ENCODE results near the gene CATSPER1.

Gene CATSPER1

DNA sequence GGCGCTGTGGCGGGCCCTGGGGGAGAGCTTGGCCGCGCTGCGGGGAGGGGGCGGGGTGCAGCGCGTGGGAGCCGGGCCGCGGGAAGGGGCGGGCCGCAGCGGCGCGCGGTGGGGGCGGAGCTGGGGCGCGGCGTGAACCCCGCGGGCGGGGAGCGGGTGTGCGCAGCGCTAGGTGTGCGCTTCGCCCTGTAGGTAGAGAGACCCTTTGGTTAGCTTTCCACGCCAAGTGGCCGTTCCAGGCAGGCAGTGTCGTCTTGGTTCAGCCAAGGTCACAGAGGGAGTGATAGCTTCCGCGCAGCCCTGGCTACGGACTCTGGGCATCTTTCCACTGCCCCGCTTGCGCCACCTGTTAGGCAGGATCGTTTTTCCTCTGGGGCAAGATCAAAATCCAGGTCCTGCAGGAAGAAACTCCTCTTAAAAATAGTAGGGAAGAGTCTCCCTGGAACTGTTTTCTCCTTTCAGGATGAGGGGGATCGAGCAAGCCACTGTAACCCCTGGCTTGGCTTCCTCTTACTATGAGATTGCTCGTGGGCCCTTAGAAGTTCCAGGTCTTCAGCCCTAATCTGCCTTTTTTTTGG is 23.5 kb downstream of the CATSPER1 start:
- DNase-seq = peak in 1 of 2 experiments; percentile 74

DNA sequence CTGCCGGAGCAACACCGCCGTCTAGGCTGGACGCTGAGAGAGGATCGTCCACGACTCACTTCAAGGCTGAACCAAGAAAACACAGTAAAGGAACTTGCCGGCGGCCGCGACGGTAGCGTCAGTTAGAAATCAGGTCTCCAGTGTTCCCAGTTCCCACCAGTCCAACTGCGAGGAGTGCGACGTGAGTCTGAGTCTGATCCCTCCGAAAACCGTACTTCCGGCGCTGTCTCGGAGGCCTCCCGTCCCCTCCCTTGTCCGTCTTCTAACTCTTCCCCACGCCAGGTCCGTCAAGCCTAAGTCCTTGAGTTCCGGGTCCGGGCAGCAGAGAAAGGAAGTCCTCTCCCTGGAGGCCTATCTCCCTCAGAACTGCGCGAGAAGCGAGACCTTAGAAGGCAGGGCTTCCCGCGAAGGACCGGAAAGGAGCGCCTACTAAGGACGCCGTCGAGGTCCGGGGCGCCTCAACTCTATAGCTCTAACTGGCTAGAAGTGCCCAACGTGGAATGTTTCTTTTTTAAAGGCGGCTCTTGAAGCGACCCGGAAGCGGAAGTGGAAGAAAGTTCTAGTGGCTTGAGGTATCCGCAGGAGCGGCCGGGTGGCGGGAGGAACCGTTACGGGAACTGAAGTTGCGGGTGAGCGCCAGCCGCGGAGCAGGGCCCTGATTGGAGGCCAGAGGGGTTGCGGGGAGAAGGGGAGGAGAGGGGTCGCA is 24.2 kb downstream of the CATSPER1 start, which contains the start of the genes BANF1 and EIF1AD:
Gene BANF1, plus strand, starts transcription at position 562 of the 706 bp plus-strand sequence. CDS start 748 bp downstream, outside the sequence.
Gene EIF1AD, minus strand, starts transcription at position 216 of the 706 bp plus-strand sequence. CDS start 1,768 bp downstream, outside the sequence.
- DNase-seq = peak; percentile 81 to 91

DNA sequence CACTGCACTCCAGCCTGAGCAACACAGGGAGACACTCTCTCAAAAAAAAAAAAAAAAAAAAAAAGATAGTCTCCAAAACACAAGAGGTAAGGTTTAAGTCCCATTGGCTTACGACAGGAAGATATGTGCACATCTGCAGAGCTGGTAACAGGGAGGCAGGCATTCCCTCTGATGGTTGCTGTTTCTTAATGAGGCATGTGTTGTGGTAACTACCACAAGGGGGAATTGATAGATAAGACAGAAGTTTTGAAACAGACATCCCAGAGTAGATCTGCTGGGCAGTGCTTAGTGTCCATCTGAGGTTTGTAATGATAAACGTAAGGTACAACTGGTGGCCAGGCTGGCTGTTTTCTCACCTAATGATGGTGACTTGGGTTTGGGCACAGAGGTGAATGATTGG is 29.0 kb downstream of the CATSPER1 start:
- no peak for DNase-seq

DNA sequence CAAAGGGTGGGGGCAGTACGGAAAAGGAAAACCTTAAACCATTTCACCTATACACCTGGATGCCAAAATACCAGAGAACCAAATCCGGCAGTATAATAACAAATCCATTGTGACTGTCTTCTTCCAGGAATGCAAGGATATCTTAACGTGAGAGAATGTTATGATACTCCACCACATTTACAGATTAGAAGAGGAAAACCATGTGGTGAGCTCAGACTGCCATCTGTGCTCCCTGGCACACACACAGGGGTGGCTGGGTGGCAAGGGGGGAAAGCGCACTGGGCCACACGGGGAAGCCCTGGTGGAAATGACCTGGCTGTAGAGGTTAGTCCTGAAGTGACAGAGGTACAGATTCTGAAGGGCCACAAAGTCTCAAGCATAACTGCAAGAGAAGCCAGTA is 34.2 kb downstream of the CATSPER1 start:
- no peak for DNase-seq

DNA sequence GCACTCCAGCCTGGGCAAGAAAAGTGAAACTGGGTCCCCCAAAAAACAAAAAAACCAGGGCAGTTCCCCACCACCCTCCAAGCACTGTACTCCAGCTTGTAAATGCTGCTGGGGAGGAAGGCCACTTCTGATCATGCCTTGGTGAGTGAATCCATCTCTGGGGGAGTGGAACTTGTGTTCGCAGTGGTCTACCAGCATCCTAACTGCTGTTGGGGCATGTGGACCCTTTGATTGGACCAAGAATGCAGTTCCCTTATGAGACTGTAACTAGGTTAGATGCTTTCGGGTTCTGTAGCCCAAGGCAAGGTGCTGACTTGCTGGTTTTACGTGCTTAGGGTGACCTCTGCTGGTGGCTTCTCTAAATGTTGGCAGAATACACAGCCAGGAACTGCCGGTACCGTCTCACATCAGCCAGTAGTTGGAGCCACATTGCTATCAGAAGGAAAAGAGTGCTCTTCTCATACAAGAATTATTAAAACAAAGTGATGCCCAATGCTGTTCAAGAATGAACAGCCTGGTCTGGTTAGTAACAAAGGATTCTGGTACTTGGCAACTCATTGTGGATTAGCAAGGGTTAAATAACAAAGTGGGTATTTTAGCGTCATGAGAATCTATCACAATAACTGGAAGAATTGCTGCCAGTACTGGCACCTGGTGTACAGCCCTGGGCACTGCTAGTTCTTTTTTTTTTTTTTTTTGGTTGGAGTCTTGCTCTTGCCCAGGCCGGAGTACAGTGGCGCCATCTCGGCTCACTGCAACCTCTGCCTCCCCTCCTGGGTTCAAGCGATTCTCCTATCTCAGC is 37.3 kb downstream of the CATSPER1 start:
- DNase-seq = peak; percentile 81 to 89

DNA sequence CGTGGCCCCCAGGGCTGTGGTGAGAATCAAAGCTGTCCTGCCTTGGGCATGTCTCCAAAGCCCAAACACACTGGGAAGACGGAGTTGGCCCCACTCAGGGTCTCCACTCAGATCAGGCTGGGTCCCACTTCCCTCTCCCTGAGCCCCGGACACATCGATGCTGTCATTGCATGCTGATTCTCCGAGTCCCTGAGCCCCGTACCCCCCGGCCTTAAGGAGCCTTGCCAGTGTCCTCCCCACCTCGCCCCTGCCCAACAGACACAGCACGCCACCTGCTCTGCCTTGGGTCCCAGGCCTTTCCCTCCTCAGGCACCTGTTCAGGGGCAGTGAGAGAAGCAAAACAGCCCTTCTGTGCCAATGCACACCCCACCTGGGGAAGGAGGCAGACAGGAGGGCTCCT is 38.9 kb downstream of the CATSPER1 start:
- DNase-seq = no peak

DNA sequence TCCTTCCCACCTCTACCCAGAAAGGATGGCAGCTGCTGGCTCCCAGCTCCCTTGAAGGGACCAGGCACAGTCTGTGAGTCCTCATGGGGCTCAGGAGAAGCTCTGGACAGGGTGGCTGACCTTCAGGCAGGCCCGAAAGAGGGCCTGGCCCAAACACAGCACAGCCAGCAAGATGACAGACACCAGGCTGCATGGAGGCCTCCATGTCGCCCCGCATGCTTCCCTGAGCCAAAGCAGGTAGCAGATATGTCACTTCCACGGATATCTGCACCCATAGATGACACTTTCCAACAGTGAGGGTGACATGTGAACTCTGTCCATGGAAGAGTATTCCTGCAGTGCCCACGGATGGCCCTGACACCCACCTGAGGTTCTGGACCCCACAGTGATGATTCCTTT is 42.7 kb downstream of the CATSPER1 start:
- no peak for DNase-seq

DNA sequence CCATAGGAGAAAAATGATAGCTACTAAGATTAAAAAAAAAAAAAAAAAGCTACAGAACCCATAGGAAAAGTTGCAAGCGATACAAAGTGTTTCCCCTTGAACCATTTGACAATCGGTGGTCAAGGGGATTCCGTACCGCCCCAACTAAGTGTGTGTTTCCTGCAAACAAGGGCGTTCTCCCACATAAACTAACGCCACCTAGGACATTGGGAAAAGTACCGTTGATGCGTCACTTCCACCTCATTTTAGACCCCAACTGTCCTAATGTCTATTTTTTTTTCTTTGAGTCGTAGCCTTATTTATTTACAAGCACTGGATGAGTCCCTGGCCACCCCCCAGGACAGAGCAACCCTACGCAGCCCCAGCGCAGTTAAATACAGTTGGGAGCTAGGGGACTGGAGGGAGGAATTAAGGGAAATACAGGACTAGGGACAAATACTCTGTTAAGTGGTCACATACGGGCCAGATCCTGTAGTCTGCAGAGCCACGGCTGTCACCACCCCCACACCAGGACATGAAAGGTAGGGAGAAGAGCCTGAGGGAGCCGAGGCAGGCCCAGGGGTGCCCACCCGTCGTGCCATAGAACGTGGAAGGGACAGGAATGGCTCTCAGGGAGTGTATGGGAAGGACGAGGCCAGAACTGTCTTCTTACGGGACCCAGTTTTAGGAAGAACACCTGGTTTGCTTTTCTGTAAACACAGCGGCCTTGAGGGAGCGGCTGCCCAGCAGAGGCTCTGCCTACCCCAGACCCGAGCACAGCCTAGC is 43.3 kb downstream of the CATSPER1 start:
- no peak for DNase-seq

DNA sequence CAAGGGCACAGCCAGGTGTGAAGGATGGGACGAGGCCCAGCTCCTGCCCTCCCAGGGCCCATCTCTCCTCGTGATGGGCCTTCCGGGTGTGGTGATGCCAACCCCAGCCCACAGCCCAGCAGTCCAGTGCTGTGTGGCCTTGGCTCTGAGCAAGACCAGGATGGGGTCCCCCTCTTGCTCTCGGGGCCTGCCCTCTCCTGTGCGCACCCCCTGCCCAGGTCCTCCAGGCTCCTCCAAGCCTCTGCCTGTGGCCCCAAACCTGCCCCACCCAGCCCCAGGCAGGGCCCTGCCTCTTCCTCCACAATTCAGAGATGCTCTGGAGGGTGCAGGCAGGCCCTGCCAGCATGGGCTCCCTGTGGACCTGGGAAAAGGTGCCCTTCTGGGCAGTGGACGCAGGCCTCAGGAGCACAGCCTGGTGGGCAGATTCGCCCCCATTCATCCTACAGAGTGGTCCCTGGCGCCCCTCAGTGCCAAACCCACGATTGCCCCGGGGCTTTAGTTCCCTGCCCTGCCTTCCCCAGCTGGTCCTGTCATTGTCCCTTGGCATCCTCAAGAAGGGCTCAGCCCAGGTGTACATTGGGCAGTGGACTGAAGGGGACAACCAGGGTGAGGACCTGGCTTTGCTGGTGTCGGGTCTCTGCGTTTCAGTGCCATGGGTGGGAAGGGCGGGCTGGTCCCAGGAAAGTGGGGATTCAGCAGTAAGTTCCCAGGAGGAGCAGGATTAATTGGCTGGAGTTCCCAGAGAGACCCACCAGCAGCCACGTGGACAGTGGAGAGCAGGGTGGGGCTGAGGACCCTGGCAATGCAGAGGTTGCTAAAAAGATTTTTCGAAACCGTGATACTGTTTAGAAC is 44.1 kb downstream of the CATSPER1 start:
- DNase-seq = no peak

DNA sequence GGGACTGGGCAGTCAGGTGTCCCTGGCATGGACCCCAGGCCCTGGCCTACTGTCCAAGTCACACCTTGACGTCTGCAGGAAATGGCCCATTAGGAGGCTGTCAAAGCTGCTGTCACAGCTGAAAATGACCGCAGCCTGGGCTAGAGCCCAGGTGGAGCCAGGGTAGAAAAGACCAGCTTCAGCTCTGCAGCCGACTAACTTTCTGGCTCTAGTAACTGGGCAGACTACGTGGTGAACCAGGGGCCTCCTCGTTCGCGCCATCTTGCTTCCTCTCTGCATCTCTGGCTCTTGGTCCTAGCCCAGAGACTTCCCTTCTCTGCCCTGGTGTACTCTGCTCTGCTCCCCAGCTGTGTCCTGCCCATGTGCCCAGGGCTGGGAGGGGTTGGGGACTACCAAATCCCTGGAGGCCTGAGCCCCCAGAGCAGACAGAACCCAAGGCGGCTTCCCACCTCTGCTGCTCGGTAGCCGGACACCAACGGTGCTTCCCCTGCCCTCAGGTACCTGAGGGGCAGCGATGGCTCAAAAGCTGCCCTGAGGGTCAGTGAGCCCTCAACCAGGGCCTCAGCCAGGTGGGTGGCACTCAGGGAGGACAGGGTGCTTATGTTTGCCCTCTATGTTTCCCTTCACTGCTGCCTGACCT is 45.1 kb downstream of the CATSPER1 start:
- DNase-seq = no peak

DNA sequence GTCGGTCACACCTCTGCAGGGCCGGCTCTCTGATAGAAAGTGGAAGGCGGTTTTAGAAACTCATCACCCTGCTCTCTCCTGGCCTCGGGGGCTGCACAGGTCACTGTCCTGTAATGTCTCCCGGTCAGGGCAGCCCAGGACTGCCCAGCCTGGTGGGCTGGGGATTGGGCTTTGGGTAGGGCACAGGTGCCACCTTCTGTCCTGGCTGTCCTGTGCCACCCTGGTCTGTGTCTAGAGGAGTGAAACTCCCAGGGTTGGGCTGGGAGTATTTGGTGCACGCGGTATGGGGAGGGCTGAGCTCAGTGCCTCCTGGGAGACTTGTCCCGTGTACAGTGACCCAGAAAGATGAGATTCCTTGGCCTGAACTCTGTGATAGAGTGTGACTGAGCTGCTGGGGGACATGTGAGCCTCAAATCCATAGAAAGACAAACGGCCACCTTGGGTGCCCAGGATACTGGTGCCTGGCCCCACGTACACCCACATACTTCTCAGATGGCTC is 47.0 kb downstream of the CATSPER1 start:
- no peak for DNase-seq

DNA sequence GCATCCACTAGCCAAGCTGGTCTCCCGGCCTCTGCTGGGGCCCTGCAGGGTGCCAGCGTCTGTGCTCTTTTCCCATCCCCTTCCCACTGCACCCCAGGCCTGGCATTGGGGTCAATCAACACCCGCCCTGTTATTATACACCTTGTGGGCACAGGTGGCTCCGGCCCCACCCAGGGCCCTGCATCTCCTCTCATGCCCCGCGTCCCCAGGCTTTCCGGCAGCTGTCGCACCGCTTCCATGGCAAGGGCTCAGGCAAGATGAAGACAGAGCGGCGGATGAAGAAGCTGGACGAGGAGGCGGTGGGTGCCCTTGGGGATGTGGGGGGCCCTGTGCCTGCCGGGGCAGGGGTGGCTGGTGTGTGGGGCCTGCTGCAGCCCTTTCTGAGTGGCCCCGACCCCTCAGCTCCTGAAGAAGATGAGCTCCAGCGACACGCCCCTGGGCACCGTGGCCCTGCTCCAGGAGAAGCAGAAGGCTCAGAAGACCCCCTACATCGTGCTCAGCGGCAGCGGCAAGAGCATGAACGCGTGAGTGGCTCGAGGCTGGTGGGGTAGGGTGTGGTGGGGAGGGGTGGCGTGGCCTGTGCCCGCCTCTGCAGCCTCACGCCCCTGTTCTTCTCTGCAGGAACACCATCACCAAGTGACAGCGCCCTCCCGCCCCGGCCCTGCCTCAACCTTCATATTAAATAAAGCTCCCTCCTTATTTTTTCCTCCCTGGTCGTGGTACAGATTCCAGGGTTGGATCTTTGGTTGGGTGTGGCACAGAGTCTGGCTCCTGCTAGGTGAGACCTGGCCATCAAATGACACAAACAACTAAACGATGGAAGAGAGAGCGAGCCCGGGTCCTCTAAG is 47.7 kb downstream of the CATSPER1 start:
- no peak for DNase-seq

DNA sequence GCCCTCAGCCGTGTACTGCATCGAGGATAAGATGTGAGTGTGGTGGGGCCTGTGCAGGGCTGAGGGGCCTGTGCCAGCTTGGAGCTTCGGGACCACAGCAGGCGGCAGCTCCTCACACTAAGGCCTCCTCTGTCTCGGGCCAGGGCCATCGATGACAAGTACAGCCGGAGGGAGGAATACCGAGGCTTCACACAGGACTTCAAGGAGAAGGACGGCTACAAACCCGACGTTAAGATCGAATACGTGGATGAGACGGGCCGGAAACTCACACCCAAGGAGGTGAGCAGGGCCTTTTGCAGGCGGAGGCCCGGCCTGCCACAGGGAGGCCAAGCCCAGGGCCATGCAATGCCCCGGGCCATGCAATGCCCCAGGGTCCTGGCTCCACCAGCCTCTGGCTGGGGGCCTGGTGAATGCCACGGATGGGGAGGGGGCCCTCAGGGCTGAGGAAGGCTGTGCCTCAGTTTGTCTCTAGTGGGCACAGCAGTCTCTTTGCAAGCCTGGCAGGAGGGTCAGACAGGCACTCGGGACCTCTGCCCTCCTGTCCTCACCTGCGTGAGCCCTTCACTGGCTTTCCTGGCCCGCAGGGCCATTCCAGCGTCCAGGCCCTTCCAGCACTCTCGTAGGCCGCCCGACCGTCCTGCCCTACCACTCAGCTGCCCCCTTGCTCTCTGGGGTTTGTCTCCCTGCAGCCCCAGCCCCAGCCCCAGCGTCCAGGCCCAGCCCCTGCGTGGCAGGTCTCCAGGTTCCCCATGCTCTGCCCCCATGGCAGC is 48.5 kb downstream of the CATSPER1 start:
- no peak for DNase-seq

DNA sequence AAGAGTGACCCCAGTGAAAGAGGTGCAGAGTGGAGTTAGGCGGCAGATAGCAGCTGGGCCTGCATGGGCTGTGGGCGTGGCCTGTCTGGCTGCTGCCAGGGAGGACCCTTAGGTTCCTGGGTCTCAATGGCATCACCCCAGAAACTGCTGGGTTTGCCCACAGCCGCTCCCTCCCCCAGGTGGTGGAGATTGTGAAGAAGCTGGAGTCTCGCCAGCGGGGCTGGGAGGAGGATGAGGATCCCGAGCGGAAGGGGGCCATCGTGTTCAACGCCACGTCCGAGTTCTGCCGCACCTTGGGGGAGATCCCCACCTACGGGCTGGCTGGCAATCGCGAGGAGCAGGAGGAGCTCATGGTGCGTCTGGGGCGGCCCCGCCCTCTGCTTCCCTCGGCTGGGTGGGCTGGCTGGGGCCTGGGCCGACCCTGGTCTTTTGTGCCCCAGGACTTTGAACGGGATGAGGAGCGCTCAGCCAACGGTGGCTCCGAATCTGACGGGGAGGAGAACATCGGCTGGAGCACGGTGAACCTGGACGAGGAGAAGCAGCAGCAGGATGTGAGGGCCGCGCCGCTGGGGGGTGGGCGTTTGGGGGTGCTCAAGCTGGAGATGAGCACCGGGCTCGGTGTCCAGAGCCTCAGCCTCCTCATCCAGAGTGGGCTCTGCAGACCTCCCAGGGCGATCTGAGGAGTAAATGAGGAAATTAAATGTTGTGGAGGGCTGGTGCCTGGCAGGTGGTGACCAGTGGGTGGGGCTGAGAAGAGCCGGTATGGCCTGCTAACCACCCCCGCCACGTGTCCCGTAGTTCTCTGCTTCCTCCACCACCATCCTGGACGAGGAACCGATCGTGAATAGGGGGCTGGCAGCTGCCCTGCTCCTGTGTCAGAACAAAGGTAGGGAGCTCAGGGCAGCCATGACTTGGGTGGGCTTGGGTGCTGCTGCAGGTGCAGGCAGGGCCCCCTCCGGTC is 49.8 kb downstream of the CATSPER1 start:
- no peak for DNase-seq

DNA sequence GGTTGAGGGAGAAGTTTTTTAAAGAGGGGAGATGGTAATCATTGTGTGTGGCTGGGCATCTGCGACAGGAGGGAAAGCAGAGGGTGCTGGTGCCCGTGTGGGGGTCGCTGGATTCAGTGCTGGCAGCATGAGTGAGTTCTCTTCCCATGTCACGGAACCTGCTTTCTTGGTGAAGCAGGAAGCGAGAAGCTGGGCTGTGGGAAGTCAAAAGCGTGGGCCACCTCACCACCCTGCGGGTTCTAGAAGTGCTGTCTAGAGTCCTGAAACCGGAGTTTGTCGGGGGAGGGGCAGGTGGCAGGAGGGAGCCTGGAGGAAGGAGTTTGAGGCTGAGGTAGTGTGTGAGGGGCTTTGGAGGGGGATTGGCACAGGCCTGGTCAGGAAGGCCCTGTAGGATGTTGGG is 50.5 kb downstream of the CATSPER1 start:
- DNase-seq = no peak

DNA sequence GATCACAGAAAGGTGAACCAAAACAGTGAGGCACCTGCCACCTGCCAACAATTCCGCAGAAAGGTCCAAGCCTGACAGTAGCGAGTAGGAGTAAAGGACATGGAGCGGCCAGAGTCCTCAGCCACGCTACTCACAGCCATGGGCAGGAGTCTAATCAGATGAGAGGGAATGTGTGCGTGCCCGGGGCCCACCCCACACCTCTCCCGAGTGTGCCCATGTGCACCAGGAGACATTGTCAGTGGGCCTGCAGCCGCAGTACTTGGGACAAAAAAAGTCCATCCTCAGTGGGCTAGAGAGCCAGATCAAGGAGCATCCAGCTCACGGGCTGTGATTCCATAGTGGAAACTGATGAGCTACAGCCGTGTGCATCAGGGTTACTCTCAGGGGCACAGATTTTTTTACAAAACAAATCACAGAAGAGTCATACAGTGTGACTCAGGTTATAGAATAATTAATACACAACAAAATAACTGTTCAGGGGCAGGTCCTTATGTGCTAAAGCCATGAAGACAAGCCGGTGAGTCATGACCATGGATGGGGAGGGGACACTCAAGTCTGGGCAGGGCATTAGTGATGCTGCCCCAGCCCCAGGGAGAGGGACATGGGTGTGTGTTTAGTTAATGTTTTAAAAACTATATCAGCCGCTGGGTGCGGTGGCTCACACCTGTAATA is 52.7 kb downstream of the CATSPER1 start:
- DNase-seq = no peak

DNA sequence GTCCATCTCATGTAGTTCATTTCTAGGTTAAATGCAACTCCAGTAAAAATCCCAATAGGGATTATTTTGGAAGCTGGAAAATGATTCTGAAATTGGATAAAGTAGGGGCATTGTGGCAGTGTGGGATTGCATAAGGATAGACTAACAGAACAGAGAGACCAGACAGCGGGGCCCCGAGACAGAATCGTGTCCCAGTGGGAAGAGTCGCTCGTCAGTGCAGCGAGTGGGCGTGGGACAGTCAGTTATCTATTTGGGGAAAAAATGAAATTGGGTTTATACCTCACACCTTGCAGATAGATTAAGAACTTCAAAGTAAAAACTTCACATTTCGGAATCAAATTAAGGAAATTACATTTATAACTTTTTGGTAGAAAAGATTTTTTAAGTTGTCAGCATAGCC is 54.2 kb downstream of the CATSPER1 start:
- no peak for DNase-seq

All from stimulated activated CD4-positive, alpha-beta T cell treated with anti-CD3 and anti-CD28 coated beads, Interleukin-4, amount 100 ng/mL, for 4 hours (primary cell).